ENCODE results near the gene CCDC142. TPM values are rescaled to one million over a fixed set of nuclear protein-coding genes. Genes with fewer than 3 reads are reported as not detected.

The CCDC142 gene
- total and polyA plus RNA-seq, 10 of the 15 experiments (the other 5 are each of a cell fraction or from before 2014, with no cell fraction given), result 0.93 to 16.9 (median 9.0) TPM

DNA sequence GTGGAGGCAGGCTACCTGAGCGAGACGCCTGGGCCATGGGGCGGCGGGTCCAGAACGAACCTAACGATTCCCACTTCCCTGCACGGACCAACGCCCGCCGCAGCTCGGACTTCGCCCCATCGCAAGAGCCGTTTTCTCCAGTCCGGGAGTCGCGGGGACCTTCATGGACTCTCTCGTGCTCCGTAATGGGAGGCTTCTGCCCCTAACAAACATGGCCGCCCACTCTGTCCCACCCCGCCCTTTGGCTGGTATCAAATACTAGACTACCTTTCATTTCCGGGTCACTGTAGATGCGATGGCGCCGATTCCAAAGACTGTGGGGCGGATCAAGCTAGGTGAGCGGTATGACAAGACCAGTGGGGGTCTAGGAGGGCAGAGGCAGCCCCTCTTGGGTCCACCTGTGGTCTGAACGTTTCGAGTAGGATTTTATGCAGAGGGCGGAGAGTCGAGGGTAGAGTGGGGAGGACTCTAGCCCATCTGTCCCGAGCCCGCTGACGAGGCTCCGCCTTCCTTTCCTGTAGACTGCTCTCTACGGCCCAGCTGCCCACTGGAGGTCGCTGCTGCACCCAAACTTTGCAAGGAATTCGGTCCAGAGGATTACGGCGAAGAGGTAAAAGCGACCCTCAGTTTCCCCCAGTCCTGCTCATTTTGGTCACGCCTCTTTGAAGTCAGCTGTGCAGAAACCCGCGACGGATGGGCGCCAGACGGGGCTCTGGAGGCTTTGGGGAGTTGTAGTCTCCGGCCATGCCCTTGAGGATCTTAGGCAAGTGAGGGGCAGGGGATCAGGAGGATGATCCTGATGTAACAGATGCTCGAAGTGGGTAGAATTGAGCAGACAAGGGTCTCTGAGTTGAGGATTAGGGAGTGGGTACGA, at the start of gene CCDC142, which contains the start of gene TTC31 (continued):
- TF ChIP-seq, protein P1, sequence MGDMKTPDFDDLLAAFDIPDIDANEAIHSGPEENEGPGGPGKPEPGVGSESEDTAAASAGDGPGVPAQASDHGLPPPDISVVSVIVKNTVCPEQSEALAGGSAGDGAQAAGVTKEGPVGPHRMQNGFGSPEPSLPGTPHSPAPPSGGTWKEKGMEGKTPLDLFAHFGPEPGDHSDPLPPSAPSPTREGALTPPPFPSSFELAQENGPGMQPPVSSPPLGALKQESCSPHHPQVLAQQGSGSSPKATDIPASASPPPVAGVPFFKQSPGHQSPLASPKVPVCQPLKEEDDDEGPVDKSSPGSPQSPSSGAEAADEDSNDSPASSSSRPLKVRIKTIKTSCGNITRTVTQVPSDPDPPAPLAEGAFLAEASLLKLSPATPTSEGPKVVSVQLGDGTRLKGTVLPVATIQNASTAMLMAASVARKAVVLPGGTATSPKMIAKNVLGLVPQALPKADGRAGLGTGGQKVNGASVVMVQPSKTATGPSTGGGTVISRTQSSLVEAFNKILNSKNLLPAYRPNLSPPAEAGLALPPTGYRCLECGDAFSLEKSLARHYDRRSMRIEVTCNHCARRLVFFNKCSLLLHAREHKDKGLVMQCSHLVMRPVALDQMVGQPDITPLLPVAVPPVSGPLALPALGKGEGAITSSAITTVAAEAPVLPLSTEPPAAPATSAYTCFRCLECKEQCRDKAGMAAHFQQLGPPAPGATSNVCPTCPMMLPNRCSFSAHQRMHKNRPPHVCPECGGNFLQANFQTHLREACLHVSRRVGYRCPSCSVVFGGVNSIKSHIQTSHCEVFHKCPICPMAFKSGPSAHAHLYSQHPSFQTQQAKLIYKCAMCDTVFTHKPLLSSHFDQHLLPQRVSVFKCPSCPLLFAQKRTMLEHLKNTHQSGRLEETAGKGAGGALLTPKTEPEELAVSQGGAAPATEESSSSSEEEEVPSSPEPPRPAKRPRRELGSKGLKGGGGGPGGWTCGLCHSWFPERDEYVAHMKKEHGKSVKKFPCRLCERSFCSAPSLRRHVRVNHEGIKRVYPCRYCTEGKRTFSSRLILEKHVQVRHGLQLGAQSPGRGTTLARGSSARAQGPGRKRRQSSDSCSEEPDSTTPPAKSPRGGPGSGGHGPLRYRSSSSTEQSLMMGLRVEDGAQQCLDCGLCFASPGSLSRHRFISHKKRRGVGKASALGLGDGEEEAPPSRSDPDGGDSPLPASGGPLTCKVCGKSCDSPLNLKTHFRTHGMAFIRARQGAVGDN (IDR thresholded peaks at IDR 0.05), result peak; percentile 36; the same call in 1 of the 2 replicates
- no peak; a peak in 1 of 4 replicates for TF ChIP-seq BHLHE40 (IDR thresholded peaks at IDR 0.05; ENCODE audit: borderline replicate concordance in 1 of 2, low read depth in 2 of 2, low read length in 1 of 2)
- no peak for TF ChIP-seq SMAD1 (IDR thresholded peaks at IDR 0.05; ENCODE audit: low read depth, partially characterized antibody)
- peak; percentile 56 to 61 for TF ChIP-seq IKZF2 (IDR thresholded peaks at IDR 0.05)
- 0 out of 2 replicates have a peak, but pooled peaks have one; percentile 36 for TF ChIP-seq IRF4 (IDR thresholded peaks at IDR 0.05; ENCODE audit: low read depth, low read length)

DNA sequence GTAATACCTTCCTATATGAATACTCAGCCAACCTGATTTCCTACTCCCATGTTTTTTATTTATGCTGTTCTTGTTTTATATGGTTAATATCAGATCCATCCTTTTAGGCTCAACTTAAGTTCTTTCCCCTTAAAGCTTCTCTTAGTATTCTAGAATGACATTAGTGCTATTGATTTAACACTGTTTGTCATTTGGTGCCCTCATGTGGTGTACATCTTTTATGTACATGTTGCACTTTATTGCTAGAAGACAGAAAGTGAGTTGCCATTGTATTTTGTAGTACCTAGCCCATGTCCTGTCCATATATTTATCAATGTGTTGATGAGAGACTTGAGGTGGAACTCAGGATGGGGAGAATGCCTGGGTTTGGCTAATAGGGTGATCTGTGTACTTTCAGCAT, 49.4 kb upstream of the CCDC142 start:
- FAIRE-seq, result peak; percentile 44
- Histone ChIP-seq H3K27me3 (replicated peaks in 1 of 2; ENCODE audit: control insufficient read depth in 2 of 2, insufficient read depth in 2 of 2, low read length in 1 of 2) (no peaks in the 10 kb centered on the region), H3K9me3 (replicated peaks; ENCODE audit: control insufficient read depth, insufficient read depth, low read length) (no peaks in the 10 kb centered on the region), H3K4me1 (ENCODE audit: control insufficient read depth, insufficient read depth, low read length) (peaks cover 23% of the 10 kb centered on the region), H3K4me3 (peak overlapping the region; percentile 94; the same call in 1 of the 2 replicates), H3K4me2 (ENCODE audit: control insufficient read depth, insufficient read depth) (peak overlapping the region; percentile 95), H3K27ac (ENCODE audit: control insufficient read depth, insufficient read depth) (peak overlapping the region; percentile 96; the same call in 1 of the 2 replicates), H3K79me2 (ENCODE audit: control insufficient read depth, insufficient read depth, low read length) (peaks cover 49% of the 10 kb centered on the region), H2AFZ (ENCODE audit: control insufficient read depth, low read depth, low read length) (no peak overlapping the region), H3K36me3 (ENCODE audit: control insufficient read depth in 2 of 2, insufficient read depth in 2 of 2, low read length in 1 of 2) (peaks cover 9 to 29% of the 10 kb centered on the region in 2 experiments), H4K20me1 (ENCODE audit: control insufficient read depth, insufficient read depth) (no peaks in the 10 kb centered on the region), H3K9ac (ENCODE audit: control insufficient read depth, insufficient read depth, low read length) (no peak overlapping the region)
- intact Hi-C loops (cut with micrococcal nuclease; ENCODE audit: unreplicated experiment), result loop anchor here (1.0 kb wide), 1 partner anchor 49 kb away; the partner anchor contains the start of gene TTC31
- CTCF ChIA-PET, result interaction anchor here (0.5 to 10.4 kb wide), 27 partner anchors 14 to 570 kb away, joined by 3 to 226 read pairs (median 5); partner anchors contain the start of genes CCDC142, MOGS, MRPL53 and PCGF1
- TF ChIP-seq HDAC2 (IDR thresholded peaks at IDR 0.05) (no peak), SMC3 (IDR thresholded peaks at IDR 0.05; ENCODE audit: borderline replicate concordance, low read length) (peak; percentile 44; the same call in 1 of the 2 replicates), CHD1 (IDR thresholded peaks at IDR 0.05; ENCODE audit: low read depth, low read length) (no peak), RAD21 (IDR thresholded peaks at IDR 0.05; ENCODE audit: insufficient read depth, low read depth, low read length) (peak; percentile 70)
- TF ChIP-seq, protein P2, sequence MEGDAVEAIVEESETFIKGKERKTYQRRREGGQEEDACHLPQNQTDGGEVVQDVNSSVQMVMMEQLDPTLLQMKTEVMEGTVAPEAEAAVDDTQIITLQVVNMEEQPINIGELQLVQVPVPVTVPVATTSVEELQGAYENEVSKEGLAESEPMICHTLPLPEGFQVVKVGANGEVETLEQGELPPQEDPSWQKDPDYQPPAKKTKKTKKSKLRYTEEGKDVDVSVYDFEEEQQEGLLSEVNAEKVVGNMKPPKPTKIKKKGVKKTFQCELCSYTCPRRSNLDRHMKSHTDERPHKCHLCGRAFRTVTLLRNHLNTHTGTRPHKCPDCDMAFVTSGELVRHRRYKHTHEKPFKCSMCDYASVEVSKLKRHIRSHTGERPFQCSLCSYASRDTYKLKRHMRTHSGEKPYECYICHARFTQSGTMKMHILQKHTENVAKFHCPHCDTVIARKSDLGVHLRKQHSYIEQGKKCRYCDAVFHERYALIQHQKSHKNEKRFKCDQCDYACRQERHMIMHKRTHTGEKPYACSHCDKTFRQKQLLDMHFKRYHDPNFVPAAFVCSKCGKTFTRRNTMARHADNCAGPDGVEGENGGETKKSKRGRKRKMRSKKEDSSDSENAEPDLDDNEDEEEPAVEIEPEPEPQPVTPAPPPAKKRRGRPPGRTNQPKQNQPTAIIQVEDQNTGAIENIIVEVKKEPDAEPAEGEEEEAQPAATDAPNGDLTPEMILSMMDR (IDR thresholded peaks at IDR 0.05 in 2 of 3, conservative IDR thresholded peaks at IDR 0.05 in 1 of 3; ENCODE audit: control insufficient read depth in 2 of 3, extremely low read depth in 1 of 3, insufficient read depth in 1 of 3, low read depth in 3 of 3, low read length in 3 of 3), result peak; percentile 25 to 60 (median 41); a peak in 4 of 6 replicates
- no TSS peak for BruUV-seq (replicated peaks)
- POLR2A ChIA-PET, result interaction anchor here (0.5 to 5.4 kb wide), 13 partner anchors 14 to 77 kb away, joined by 3 to 66 read pairs (median 6); partner anchors contain the start of genes CCDC142, INO80B, PCGF1 and TTC31
- DNase-seq (ENCODE audit: low read depth, low spot score), result no peak
- no peak for ATAC-seq
- in situ Hi-C loops (cut with MboI), result no loop called here
- RAD21 ChIA-PET (ENCODE audit: unreplicated experiment), result interaction anchor here (0.9 to 7.5 kb wide), 17 partner anchors 12 to 282 kb away, joined by 3 to 158 read pairs (median 4); partner anchors contain the start of genes CCDC142, LOXL3, PCGF1 and TTC31
- SMC1A ChIA-PET (ENCODE audit: uncharacterized antibody, unreplicated experiment), result interaction anchor here (0.6 to 9.9 kb wide), 24 partner anchors 14 to 197 kb away, joined by 3 to 208 read pairs (median 8); partner anchors contain the start of genes CCDC142, INO80B, PCGF1 and TTC31

Measured in GM12878 (cell line).